Mesendoderm (in vitro differentiated cells): ENCODE results near the gene GIMAP5.

Experiments used
- DNase-seq: peaks from one replicate; pipeline ENCODE4 v3.0.0; 2013
- H2AK5ac ChIP-seq: 2 replicates; pipeline ENCODE4 v1.6.1; 2013; ENCODE audit warnings: low read length, inconsistent platforms
- H2BK120ac ChIP-seq: 2 replicates; pipeline ENCODE4 v1.6.1; 2013; ENCODE audit warnings: low read depth, mild to moderate bottlenecking, low read length, moderate library complexity, mixed read lengths
- H2BK15ac ChIP-seq: replicated peaks from 2 replicates; pipeline ENCODE4 v1.6.1; 2013; ENCODE audit warnings: low read depth, mild to moderate bottlenecking, moderate library complexity
- H2BK5ac ChIP-seq: 2 replicates; pipeline ENCODE4 v1.6.1; 2013; ENCODE audit warnings: low read length, inconsistent platforms
- H3K18ac ChIP-seq: 2 replicates; pipeline ENCODE4 v1.6.1; 2013; ENCODE audit warnings: mild to moderate bottlenecking, low read length, mixed read lengths
- H3K23ac ChIP-seq: one replicate; pipeline ENCODE4 v1.6.1; 2013; ENCODE audit warnings: low read length
- H3K27ac ChIP-seq: 2 replicates; pipeline ENCODE4 v1.5.1; 2013; ENCODE audit warnings: low read depth, mild to moderate bottlenecking, inconsistent platforms, low read length, moderate library complexity
- H3K27me3 ChIP-seq: 2 replicates; pipeline ENCODE4 v1.6.1; 2013; ENCODE audit warnings: low read length, control low read depth, mild to moderate bottlenecking, inconsistent platforms; ENCODE audit not compliant: insufficient read depth, poor library complexity
- H3K36me3 ChIP-seq: 2 replicates; pipeline ENCODE4 v1.6.1; 2013; ENCODE audit warnings: low read length, inconsistent platforms; ENCODE audit not compliant: control insufficient read depth, insufficient read depth
- H3K4ac ChIP-seq: one replicate; pipeline ENCODE4 v1.6.1; 2013; ENCODE audit warnings: low read depth, mild to moderate bottlenecking, low read length, moderate library complexity
- H3K4me1 ChIP-seq: 2 replicates; pipeline ENCODE4 v1.6.1; 2013; ENCODE audit warnings: low read depth, low read length, inconsistent platforms; ENCODE audit not compliant: control insufficient read depth
- H3K4me2 ChIP-seq: 2 replicates; pipeline ENCODE4 v1.6.1; 2013; ENCODE audit warnings: low read length
- H3K4me3 ChIP-seq: 2 replicates; pipeline ENCODE4 v1.5.1; 2013; ENCODE audit warnings: mild to moderate bottlenecking, low read length
- H3K56ac ChIP-seq: one replicate; pipeline ENCODE4 v1.6.1; 2013; ENCODE audit warnings: low read length
- H3K79me1 ChIP-seq: 2 replicates; pipeline ENCODE4 v1.6.1; 2013; ENCODE audit warnings: low read length, inconsistent platforms
- H3K79me2 ChIP-seq: 2 replicates; pipeline ENCODE4 v1.6.1; 2013; ENCODE audit warnings: mild to moderate bottlenecking, low read length; ENCODE audit not compliant: control insufficient read depth, insufficient read depth
- H3K9ac ChIP-seq: 2 replicates; pipeline ENCODE4 v1.6.1; 2013; ENCODE audit warnings: low read length, inconsistent platforms
- H4K5ac ChIP-seq: one replicate; pipeline ENCODE4 v1.6.1; 2013; ENCODE audit warnings: low read length
- H4K8ac ChIP-seq: one replicate; pipeline ENCODE4 v1.6.1; 2013; ENCODE audit warnings: low read depth, mild to moderate bottlenecking, control low read depth, low read length, moderate library complexity
- WGBS: extraction: QIAGEN DNeasy Blood & Tissue Kit; methylation state at CpG from one replicate; pipeline ENCODE4 v1.1.7; 2013; ENCODE audit warnings: low lambda C conversion rate, missing lambda C conversion rate; ENCODE audit not compliant: insufficient coverage; ENCODE audit errors: extremely low coverage; 5-methylcytosine and 5-hydroxymethylcytosine counted together

The GIMAP5 gene

DNA sequence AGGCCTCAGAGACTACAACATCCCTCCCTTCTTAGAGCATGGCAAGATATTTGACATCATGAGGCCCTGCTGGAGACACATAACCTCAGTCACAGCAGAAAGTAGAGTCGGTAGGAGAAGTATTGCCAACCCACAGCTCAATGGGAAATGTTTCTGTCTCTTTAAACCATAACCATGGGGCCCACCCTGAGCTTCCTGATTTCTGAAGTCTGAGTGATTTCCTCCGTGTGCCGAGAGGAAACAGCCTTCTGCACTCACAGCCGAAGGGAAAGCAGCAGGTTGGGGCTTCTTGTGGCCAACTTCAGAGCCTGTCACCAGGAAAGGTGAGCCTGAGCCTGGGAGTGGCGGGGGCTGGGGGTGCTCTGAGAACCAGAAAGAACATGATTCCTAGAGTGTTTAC lies 20.9 kb upstream of the GIMAP5 start, which contains the start of gene GIMAP1:
GIMAP1 (plus strand) TSS at position 246 of the 400 bp plus-strand sequence. CDS start 2,435 bp downstream, outside the sequence.
- no peak within 1 kb of the TSS for H4K5ac ChIP-seq
- DNase-seq, result no peak
- no peaks in the 10 kb centered on the region for H3K79me2 ChIP-seq
- H3K56ac ChIP-seq, result no peak within 1 kb of the TSS
- H3K27me3 ChIP-seq, result peaks cover 2% of the 10 kb centered on the region
- H4K8ac ChIP-seq, result no peak within 1 kb of the TSS
- H3K4me1 ChIP-seq, result no peaks in the 10 kb centered on the region
- H3K9ac ChIP-seq, result no peak within 1 kb of the TSS
- H2BK120ac ChIP-seq, result no peak within 1 kb of the TSS
- H3K79me1 ChIP-seq, result no peaks in the 10 kb centered on the region
- H2BK15ac ChIP-seq, result no peak within 1 kb of the TSS
- H3K27ac ChIP-seq, result no peak within 1 kb of the TSS
- H3K4ac ChIP-seq, result no peak within 1 kb of the TSS
- H3K4me3 ChIP-seq, result no peak within 1 kb of the TSS
- H2BK5ac ChIP-seq, result no peak within 1 kb of the TSS
- H3K4me2 ChIP-seq, result no peak within 1 kb of the TSS
- H3K23ac ChIP-seq, result no peak within 1 kb of the TSS
- H2AK5ac ChIP-seq, result no peak within 1 kb of the TSS
- H3K18ac ChIP-seq, result no peak within 1 kb of the TSS
- no CpG with 5 or more reads among the region's 5 CpGs for WGBS
- H3K36me3 ChIP-seq, result no peaks in the 10 kb centered on the region

GRCh38 chr7:150716939-150717338 lies 20.3 kb upstream of the GIMAP5 start:
- Histone ChIP-seq H3K79me1 (no peaks in the 10 kb centered on the region), H3K4ac (no peak overlapping the region), H3K27me3 (peaks cover 2% of the 10 kb centered on the region), H4K8ac (no peak overlapping the region), H2AK5ac (no peak overlapping the region), H2BK5ac (no peak overlapping the region), H2BK15ac (no peak overlapping the region), H2BK120ac (no peak overlapping the region), H3K79me2 (no peaks in the 10 kb centered on the region), H3K4me2 (no peak overlapping the region), H3K4me3 (no peak overlapping the region), H3K27ac (no peak overlapping the region), H3K56ac (no peak overlapping the region), H3K36me3 (no peaks in the 10 kb centered on the region), H3K9ac (no peak overlapping the region), H4K5ac (no peak overlapping the region), H3K4me1 (no peaks in the 10 kb centered on the region), H3K23ac (no peak overlapping the region), H3K18ac (no peak overlapping the region)
- DNase-seq, result no peak
- WGBS, result no CpG with 5 or more reads among the region's 4 CpGs

DNA sequence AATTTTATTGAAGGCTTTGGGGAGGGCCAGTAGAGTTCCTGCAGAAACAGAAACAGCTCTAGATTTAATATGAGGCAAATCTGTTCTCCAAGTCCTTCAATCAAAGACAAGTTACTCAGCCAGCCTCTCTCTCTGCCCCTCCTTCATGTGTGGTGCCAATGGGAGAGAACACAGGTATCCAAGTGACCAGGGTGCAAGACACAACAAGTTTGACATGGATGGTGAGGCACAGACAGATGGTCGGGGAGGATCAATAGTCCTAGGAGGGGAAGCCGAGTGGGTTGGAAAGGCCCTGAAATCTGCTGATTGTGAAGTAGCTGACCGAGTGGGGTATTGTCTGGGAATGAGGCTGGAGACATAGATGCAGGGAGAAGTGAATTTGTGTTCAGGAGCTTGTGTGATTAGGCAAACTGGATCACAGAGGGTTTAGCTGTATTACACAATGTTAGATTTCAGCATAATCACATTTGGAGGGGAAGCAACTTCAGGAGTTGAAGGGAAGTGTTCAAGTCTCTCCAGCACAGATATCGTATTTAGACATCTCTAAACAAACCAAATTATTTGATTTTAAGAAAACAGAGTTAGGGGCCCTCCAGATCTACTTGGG lies 19.3 kb upstream of the GIMAP5 start:
- DNase-seq, result no peak

DNA sequence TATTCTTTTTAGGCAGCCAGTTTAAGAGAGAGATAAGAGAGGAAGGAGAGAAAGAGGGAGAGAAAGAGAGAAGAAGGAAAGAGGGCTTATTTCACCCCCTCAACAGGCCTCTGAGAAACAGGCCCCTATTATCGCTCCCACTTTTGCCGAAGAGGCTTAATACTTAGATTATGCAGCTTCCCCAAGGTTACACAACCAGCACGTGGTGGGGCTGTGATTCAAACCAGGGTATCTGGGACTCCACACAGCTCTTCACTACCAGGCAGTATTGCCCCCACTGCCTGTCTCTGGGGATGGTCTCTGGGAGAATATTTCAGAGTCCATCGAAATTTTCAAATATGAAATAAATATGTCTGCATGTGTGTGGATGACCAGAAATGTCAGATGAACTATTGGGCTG lies 17.8 kb upstream of the GIMAP5 start:
- no peak overlapping the region for H3K23ac ChIP-seq
- H3K56ac ChIP-seq, result no peak overlapping the region
- no peak overlapping the region for H2BK120ac ChIP-seq
- H3K4me3 ChIP-seq, result no peak overlapping the region
- H3K79me1 ChIP-seq, result no peaks in the 10 kb centered on the region
- no peak overlapping the region for H3K18ac ChIP-seq
- WGBS, result no CpG with 5 or more reads among the region's 4 CpGs
- H2BK5ac ChIP-seq, result no peak overlapping the region
- no peak overlapping the region for H4K8ac ChIP-seq
- no peak overlapping the region for H3K27ac ChIP-seq
- H3K4me1 ChIP-seq, result no peaks in the 10 kb centered on the region
- peaks cover 2% of the 10 kb centered on the region for H3K27me3 ChIP-seq
- DNase-seq, result no peak
- H3K9ac ChIP-seq, result no peak overlapping the region
- H3K36me3 ChIP-seq, result no peaks in the 10 kb centered on the region
- no peak overlapping the region for H4K5ac ChIP-seq
- no peak overlapping the region for H3K4ac ChIP-seq
- no peaks in the 10 kb centered on the region for H3K79me2 ChIP-seq
- no peak overlapping the region for H3K4me2 ChIP-seq
- no peak overlapping the region for H2AK5ac ChIP-seq
- no peak overlapping the region for H2BK15ac ChIP-seq

More for the DNA sequence above, 19.3 kb upstream of the GIMAP5 start:
- Histone ChIP-seq H3K27me3 (peaks cover 2% of the 10 kb centered on the region), H3K18ac (no peak overlapping the region), H2BK120ac (no peak overlapping the region), H2AK5ac (no peak overlapping the region), H4K8ac (no peak overlapping the region), H3K4me2 (no peak overlapping the region), H3K56ac (no peak overlapping the region), H2BK5ac (no peak overlapping the region), H3K79me2 (no peaks in the 10 kb centered on the region), H3K23ac (no peak overlapping the region), H3K4me3 (no peak overlapping the region), H3K4ac (no peak overlapping the region), H3K36me3 (no peaks in the 10 kb centered on the region), H2BK15ac (no peak overlapping the region), H3K9ac (no peak overlapping the region), H3K79me1 (no peaks in the 10 kb centered on the region), H3K27ac (no peak overlapping the region), H4K5ac (no peak overlapping the region), H3K4me1 (no peaks in the 10 kb centered on the region)
- WGBS, result no CpG with 5 or more reads among the region's 4 CpGs

- Histone ChIP-seq H2BK5ac (no peak overlapping the region), H3K4me3 (no peak overlapping the region), H3K27ac (no peak overlapping the region), H4K8ac (no peak overlapping the region), H3K23ac (no peak overlapping the region), H4K5ac (no peak overlapping the region), H3K4me2 (no peak overlapping the region), H3K36me3 (no peaks in the 10 kb centered on the region), H3K4me1 (no peaks in the 10 kb centered on the region), H3K79me2 (no peaks in the 10 kb centered on the region), H2AK5ac (no peak overlapping the region), H3K79me1 (no peaks in the 10 kb centered on the region), H3K18ac (no peak overlapping the region), H2BK15ac (no peak overlapping the region), H3K56ac (no peak overlapping the region), H3K9ac (no peak overlapping the region), H3K4ac (no peak overlapping the region), H3K27me3 (peaks cover 2% of the 10 kb centered on the region), H2BK120ac (no peak overlapping the region)
- WGBS, result no CpG with 5 or more reads among the region's 52 CpGs
- no peak for DNase-seq
These were observed 17.0 kb upstream of the GIMAP5 start for GRCh38 chr7:150719960-150720891.
